Kidney (tissue), 14 donors: Measurements from ENCODE around the gene ODF2L. TPM values are rescaled to one million over a fixed set of nuclear protein-coding genes. Genes with fewer than 3 reads are reported as not detected.

Source experiments
- DNase-seq, 5 donors: peaks; one replicate each; pipeline ENCODE4 v3.0.0-alpha.2; 2013 to 2020
- FAIRE-seq: peaks from 2 replicates; lab custom pipeline; 2012; peaks lifted over from hg19 to GRCh38; lab: Jason Lieb, UNC
- H3K27ac ChIP-seq, 2 donors: one replicate each; pipeline ENCODE4 v1.7.0; 2013; ENCODE audit warnings: low read depth in 2 of 2, low read length in 2 of 2, inconsistent platforms in 1 of 2
- H3K27me3 ChIP-seq: one replicate; pipeline ENCODE4 v1.7.1; 2013; ENCODE audit warnings: low read length, inconsistent platforms; ENCODE audit not compliant: control insufficient read depth, insufficient read depth
- H3K36me3 ChIP-seq, 3 donors: one replicate each; pipeline versions ENCODE4 v1.7.0 to v1.7.1; 2013; ENCODE audit warnings: low read length in 3 of 3, control low read depth in 1 of 3, inconsistent platforms in 1 of 3; ENCODE audit not compliant: insufficient read depth in 3 of 3, control insufficient read depth in 2 of 3
- H3K4me1 ChIP-seq, 3 donors: one replicate each; pipeline versions ENCODE4 v1.7.0 to v1.7.1; 2013; ENCODE audit warnings: low read length in 3 of 3, inconsistent platforms in 1 of 3, low read depth in 1 of 3; ENCODE audit not compliant: control insufficient read depth in 2 of 3, insufficient read depth in 2 of 3
- H3K4me3 ChIP-seq, 3 donors: one replicate each; pipeline versions ENCODE4 v1.7.0 to v1.8.1; 2013; ENCODE audit warnings: low read length in 3 of 3, control low read depth in 1 of 3, inconsistent platforms in 1 of 3
- H3K9ac ChIP-seq, 3 donors: one replicate each; pipeline versions ENCODE4 v1.7.0 to v1.7.1; 2013; ENCODE audit warnings: low read length in 3 of 3, control low read depth in 1 of 3, inconsistent platforms in 1 of 3
- H3K9me3 ChIP-seq, 3 donors: one replicate each; pipeline versions ENCODE4 v1.7.0 to v1.7.1; 2013; ENCODE audit warnings: low read length in 3 of 3, control low read depth in 1 of 3, inconsistent platforms in 1 of 3; ENCODE audit not compliant: control insufficient read depth in 2 of 3, insufficient read depth in 1 of 3
- intact Hi-C: fragments of 100-400 bp; cut with DNase I; formaldehyde crosslinking; loops from one replicate; pipeline ENCODE4 v1.11.1; 2022
- polyA plus RNA-seq: library from polyadenylated mRNA; stranded (reverse); fragments of 350-450 nt; fragmentation: Illumina TruSeq; extraction: RNeasy Lipid Tissue Mini Kit (QIAGEN cat#74804); gene quantifications from one replicate; pipeline ENCODE4 v1.2.3, GENCODE V29; 2014; ENCODE audit warnings: low read depth, low replicate concordance; ENCODE audit not compliant: insufficient read depth
- total RNA-seq: library from RNA; stranded (reverse); fragmentation: NEBNext Ultra II Directional; extraction: Animal tissue kit (Norgen Biotek cat#: 25700); gene quantifications from one replicate; pipeline ENCODE4 v1.2.1, GENCODE V29; 2021
- TF ChIP-seq, protein P1 (sequence below): IDR thresholded peaks from 3 replicates; pipeline ENCODE4 v1.5.1; 2012; ENCODE audit warnings: mild to moderate bottlenecking, moderate library complexity, borderline replicate concordance; ENCODE audit not compliant: insufficient read depth; ENCODE audit errors: extremely low read depth
- donor health status: control.
- donor health status: control.
- donor health status: control.
- donor health status: control.
- donor health status: control.
- donor health status: DM: yes; HTN: yes; CAD: no.
- donor health status: Normal renal cell carcinoma (clear cell type).

The ODF2L gene
- total and polyA plus RNA-seq, 2 donors from 2014 or later = 19.2 to 57.3 TPM

DNA sequence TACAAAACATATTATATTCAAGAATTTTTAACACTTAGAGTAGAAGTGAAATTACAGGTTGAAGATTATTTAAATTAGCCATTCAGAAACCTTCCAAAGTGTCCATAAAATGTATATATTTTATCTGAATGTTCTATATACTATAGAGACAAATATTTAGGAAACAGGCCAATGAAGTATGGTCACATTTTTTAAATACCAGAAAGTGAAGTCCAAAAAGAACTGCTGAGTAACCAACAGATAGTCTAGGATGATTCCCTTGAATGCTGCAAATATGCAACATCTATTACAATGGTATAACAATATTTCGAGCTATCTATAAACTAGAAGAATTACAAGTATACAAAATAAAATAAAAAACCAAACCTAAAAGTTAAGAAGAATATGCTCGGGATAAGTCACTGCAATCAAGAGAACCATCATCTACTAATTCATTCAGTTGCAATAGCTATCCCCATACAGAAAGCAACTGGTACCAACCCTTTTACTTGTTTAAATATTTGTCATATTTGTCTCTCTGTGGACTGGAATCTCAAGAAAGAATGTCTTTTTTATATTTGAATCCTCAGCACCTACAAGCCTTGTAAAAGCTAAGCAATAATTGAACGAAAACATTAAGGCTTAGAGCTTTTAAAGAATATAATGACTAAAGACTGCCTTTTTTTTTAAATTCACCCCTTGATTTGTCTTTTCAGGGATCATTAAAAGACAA, 8.1 kb downstream of the ODF2L start:
- no peaks in the 10 kb centered on the region for H3K4me1 ChIP-seq
- H3K27ac ChIP-seq = no peak overlapping the region
- FAIRE-seq (peak; percentile 21), DNase-seq (no peak)
- intact Hi-C loops = no loop called here
- no peaks in the 10 kb centered on the region for H3K27me3 ChIP-seq
- H3K9ac ChIP-seq = no peak overlapping the region
- H3K4me3 ChIP-seq = no peak overlapping the region
- no peaks in the 10 kb centered on the region for H3K36me3 ChIP-seq
- H3K9me3 ChIP-seq = no peaks in the 10 kb centered on the region
- TF ChIP-seq, protein P1, sequence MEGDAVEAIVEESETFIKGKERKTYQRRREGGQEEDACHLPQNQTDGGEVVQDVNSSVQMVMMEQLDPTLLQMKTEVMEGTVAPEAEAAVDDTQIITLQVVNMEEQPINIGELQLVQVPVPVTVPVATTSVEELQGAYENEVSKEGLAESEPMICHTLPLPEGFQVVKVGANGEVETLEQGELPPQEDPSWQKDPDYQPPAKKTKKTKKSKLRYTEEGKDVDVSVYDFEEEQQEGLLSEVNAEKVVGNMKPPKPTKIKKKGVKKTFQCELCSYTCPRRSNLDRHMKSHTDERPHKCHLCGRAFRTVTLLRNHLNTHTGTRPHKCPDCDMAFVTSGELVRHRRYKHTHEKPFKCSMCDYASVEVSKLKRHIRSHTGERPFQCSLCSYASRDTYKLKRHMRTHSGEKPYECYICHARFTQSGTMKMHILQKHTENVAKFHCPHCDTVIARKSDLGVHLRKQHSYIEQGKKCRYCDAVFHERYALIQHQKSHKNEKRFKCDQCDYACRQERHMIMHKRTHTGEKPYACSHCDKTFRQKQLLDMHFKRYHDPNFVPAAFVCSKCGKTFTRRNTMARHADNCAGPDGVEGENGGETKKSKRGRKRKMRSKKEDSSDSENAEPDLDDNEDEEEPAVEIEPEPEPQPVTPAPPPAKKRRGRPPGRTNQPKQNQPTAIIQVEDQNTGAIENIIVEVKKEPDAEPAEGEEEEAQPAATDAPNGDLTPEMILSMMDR = no peak

DNA sequence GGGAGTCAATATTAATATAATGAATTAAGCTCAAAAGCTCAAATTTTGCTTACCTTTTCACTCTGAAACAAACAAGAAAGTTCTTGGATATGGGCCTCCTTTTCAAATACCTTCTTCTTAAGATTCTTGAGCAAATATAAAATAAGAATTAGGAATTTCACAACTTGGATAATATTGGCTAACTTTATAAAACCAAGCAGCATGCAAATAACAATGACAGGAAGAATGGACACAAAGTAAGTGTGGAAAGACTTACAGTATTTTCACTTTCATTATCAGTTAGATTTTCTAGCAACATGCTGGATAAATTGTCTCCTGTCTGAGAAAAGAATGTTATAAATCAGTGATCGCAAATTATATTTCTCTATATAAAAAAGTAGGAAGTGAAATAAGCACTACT, 13.2 kb downstream of the ODF2L start:
- Histone ChIP-seq H3K4me1 (no peaks in the 10 kb centered on the region), H3K9me3 (no peaks in the 10 kb centered on the region), H3K36me3 (no peaks in the 10 kb centered on the region), H3K27ac (no peak overlapping the region), H3K9ac (no peak overlapping the region), H3K27me3 (no peaks in the 10 kb centered on the region), H3K4me3 (no peak overlapping the region)
- DNase-seq = no peak
- intact Hi-C loops = no loop called here
- TF ChIP-seq, protein P1 = no peak
- peak; percentile 76 for FAIRE-seq

DNA sequence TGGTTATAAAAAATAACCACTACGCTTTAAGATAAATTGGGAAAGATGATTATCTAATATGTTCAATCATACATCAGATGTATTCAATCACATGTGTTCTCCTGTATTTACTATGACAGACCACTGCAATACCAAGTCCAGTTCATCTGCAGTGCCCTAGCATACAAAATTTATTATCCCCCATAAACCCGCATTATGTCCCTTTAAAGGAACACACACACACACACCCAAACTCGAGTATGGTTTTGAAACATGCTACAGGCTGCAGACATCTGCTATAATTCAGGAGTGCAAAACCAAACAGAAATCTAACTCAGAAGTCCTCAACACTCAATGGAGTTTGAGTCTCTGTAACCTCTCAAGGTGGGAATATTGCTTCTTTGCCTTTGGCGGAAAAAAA, 14.9 kb downstream of the ODF2L start:
- TF ChIP-seq, protein P1 = no peak
- Histone ChIP-seq H3K4me3 (no peak overlapping the region), H3K9me3 (no peaks in the 10 kb centered on the region), H3K27me3 (no peaks in the 10 kb centered on the region), H3K27ac (no peak overlapping the region), H3K36me3 (no peaks in the 10 kb centered on the region), H3K4me1 (no peaks in the 10 kb centered on the region), H3K9ac (no peak overlapping the region)
- DNase-seq = no peak
- intact Hi-C loops = no loop called here
- no peak for FAIRE-seq
